Mesothelial cell of epicardium (in vitro differentiated cells): ENCODE measurements around the gene TMEM250. TPM values are rescaled to one million over a fixed set of nuclear protein-coding genes. Genes with fewer than 3 reads are reported as not detected.

Source experiments
- DNase-seq, 2 experiments: peaks; one replicate each; pipeline ENCODE4 v3.0.0; 2021; ENCODE audit warnings: low spot score in 2 of 2; ENCODE audit not compliant: unreplicated experiment in 2 of 2
- H3K27ac Mint-ChIP-seq: 2 replicates; pipeline ENCODE4 v1.8.0; 2021; ENCODE audit warnings: mixed read lengths
- H3K27me3 Mint-ChIP-seq: 2 replicates; pipeline ENCODE4 v1.8.0; 2021; ENCODE audit warnings: low read depth, mixed read lengths
- H3K36me3 Mint-ChIP-seq: 2 replicates; pipeline ENCODE4 v1.8.0; 2021; ENCODE audit warnings: mixed read lengths
- H3K4me1 Mint-ChIP-seq: 2 replicates; pipeline ENCODE4 v1.8.0; 2021; ENCODE audit warnings: mixed read lengths
- H3K4me3 Mint-ChIP-seq: 2 replicates; pipeline ENCODE4 v1.8.0; 2021; ENCODE audit warnings: mild to moderate bottlenecking, moderate library complexity, mixed read lengths
- H3K9me3 Mint-ChIP-seq: 2 replicates; pipeline ENCODE4 v1.8.0; 2021; ENCODE audit warnings: mixed read lengths
- CTCF ChIP-seq: fragments of 200-600 bp; sonication (generic); IDR thresholded peaks from one replicate; pipeline ENCODE4 v1.5.0; 2021; ENCODE audit warnings: antibody characterized with exemption; ENCODE audit not compliant: unreplicated experiment
- total RNA-seq: library from RNA; stranded (reverse); gene quantifications from 3 replicates; pipeline ENCODE4 v1.2.1, GENCODE V29; 2021

The TMEM250 gene
- total RNA-seq, 1 donor from 2014 or later, result 35.3 TPM

- Mint-ChIP-seq H3K4me3 (no peak overlapping the region), H3K36me3 (no peaks in the 10 kb centered on the region), H3K4me1 (peaks cover 1% of the 10 kb centered on the region), H3K9me3 (no peaks in the 10 kb centered on the region), H3K27ac (no peak overlapping the region), H3K27me3 (peaks cover 19% of the 10 kb centered on the region)
- TF ChIP-seq CTCF, result no peak
- no peak for DNase-seq
Observed at GRCh38 chr9:136149853-136150252, 31.2 kb upstream of the TMEM250 start.

GRCh38 chr9:136149337-136149736 is 30.7 kb upstream of the TMEM250 start:
- no peak for TF ChIP-seq CTCF
- Mint-ChIP-seq H3K27me3 (peaks cover 18% of the 10 kb centered on the region), H3K9me3 (no peaks in the 10 kb centered on the region), H3K4me1 (peaks cover 1% of the 10 kb centered on the region), H3K36me3 (no peaks in the 10 kb centered on the region), H3K27ac (no peak overlapping the region), H3K4me3 (no peak overlapping the region)
- DNase-seq, result peak in 1 of 2 experiments; percentile 12

GRCh38 chr9:136148766-136149165 is 30.1 kb upstream of the TMEM250 start:
- no peak overlapping the region for H3K4me3 Mint-ChIP-seq
- peak in 1 of 2 experiments; percentile 10 for DNase-seq
- no peak overlapping the region for H3K27ac Mint-ChIP-seq
- H3K9me3 Mint-ChIP-seq, result no peaks in the 10 kb centered on the region
- peaks cover 1% of the 10 kb centered on the region for H3K4me1 Mint-ChIP-seq
- TF ChIP-seq CTCF, result no peak
- H3K36me3 Mint-ChIP-seq, result no peaks in the 10 kb centered on the region
- peaks cover 18% of the 10 kb centered on the region for H3K27me3 Mint-ChIP-seq

- Mint-ChIP-seq H3K4me1 (peaks cover 1% of the 10 kb centered on the region), H3K36me3 (no peaks in the 10 kb centered on the region), H3K4me3 (no peak overlapping the region), H3K27ac (no peak overlapping the region), H3K9me3 (no peaks in the 10 kb centered on the region), H3K27me3 (peaks cover 18% of the 10 kb centered on the region)
- DNase-seq, result peak in 1 of 2 experiments; percentile 14
- TF ChIP-seq CTCF, result no peak
Observed at GRCh38 chr9:136147890-136148714, 29.4 kb upstream of the TMEM250 start.

- Mint-ChIP-seq H3K4me3 (no peak overlapping the region), H3K36me3 (no peaks in the 10 kb centered on the region), H3K9me3 (no peaks in the 10 kb centered on the region), H3K27me3 (peaks cover 12% of the 10 kb centered on the region), H3K27ac (no peak overlapping the region), H3K4me1 (peaks cover 1% of the 10 kb centered on the region)
- peak in 1 of 2 experiments; percentile 12 for DNase-seq
- no peak for TF ChIP-seq CTCF
Observed at GRCh38 chr9:136147038-136147889, 28.6 kb upstream of the TMEM250 start.
